Peyer's patch (tissue), 4 donors: ENCODE results near the gene USP44. TPM values are rescaled to one million over a fixed set of nuclear protein-coding genes. Genes with fewer than 3 reads are reported as not detected.

Experiments used
- DNase-seq, 3 donors: peaks; one replicate each; pipeline ENCODE4 v3.0.0-alpha.2; 2017 to 2019
- H3K27ac ChIP-seq, 4 donors: fragments of 200-600 bp; sonication (generic); one replicate each; pipeline ENCODE4 v1.5.1; 2016 to 2019
- H3K27me3 ChIP-seq, 2 donors: fragments of 200-600 bp; sonication (generic); one replicate each; pipeline ENCODE4 v1.5.1; 2019
- H3K36me3 ChIP-seq, 3 donors: fragments of 200-600 bp; sonication (generic); one replicate each; pipeline ENCODE4 v1.5.1; 2016 to 2019
- H3K4me1 ChIP-seq, 4 donors: fragments of 200-600 bp; sonication (generic); one replicate each; pipeline ENCODE4 v1.5.1; 2016 to 2019
- H3K4me3 ChIP-seq, 4 donors: fragments of 200-600 bp; sonication (generic); 1 replicate in 3 of 4; 2 replicates in 1 of 4; pipeline ENCODE4 v1.5.1; 2016 to 2019; ENCODE audit warnings: mild to moderate bottlenecking in 1 of 4
- H3K9me3 ChIP-seq, 4 donors: fragments of 200-600 bp; sonication (generic); one replicate each; pipeline ENCODE4 v1.5.1; 2016 to 2019; ENCODE audit warnings: mild to moderate bottlenecking in 1 of 4
- CTCF ChIP-seq, 6 experiments: fragments of 450-650 bp in 4 of 6; fragments of 200-600 bp in 2 of 6; sonication (generic) in 1 of 6; IDR thresholded peaks; one replicate each; pipeline ENCODE4 v1.5.1; 2017 to 2019; ENCODE audit warnings: antibody characterized with exemption in 6 of 6, mild to moderate bottlenecking in 3 of 6, moderate library complexity in 1 of 6
- POLR2A ChIP-seq, 2 donors: fragments of 450-650 bp; IDR thresholded peaks; one replicate each; pipeline ENCODE4 v1.5.1; 2017; ENCODE audit warnings: antibody characterized with exemption in 2 of 2, mild to moderate bottlenecking in 2 of 2, moderate library complexity in 2 of 2
- total RNA-seq, 4 donors: library from RNA; depleted of rRNA; stranded (reverse); fragments of >200 nt; gene quantifications; one replicate each; pipeline ENCODE4 v1.1.0, GENCODE V29; 2016

USP44 gene
- total RNA-seq, 4 donors from 2014 or later, result 1.2 to 2.9 TPM; not detected in 2

GRCh38 chr12:95546491-95546813, 4.8 kb downstream of the USP44 start:
- no peak overlapping the region for H3K27ac ChIP-seq
- H3K27me3 ChIP-seq, result peaks cover 0 to 14% of the 10 kb centered on the region in 2 donors

GRCh38 chr12:95545731-95546490, 5.4 kb downstream of the USP44 start:
- H3K4me3 ChIP-seq, result no peak overlapping the region
- H3K36me3 ChIP-seq, result no peaks in the 10 kb centered on the region
- H3K4me1 ChIP-seq, result no peaks in the 10 kb centered on the region
- H3K27me3 ChIP-seq, result peaks cover 0 to 14% of the 10 kb centered on the region in 2 donors
- no peak overlapping the region for H3K27ac ChIP-seq
- peaks cover 0 to 6% (median 0%) of the 10 kb centered on the region in 4 donors for H3K9me3 ChIP-seq
- no peak for DNase-seq
- TF ChIP-seq CTCF (IDR thresholded peaks at IDR 0.05) (no peak), POLR2A (IDR thresholded peaks at IDR 0.05) (no peak)

More at GRCh38 chr12:95546491-95546813, 4.8 kb downstream of the USP44 start:
- Histone ChIP-seq H3K4me1 (no peaks in the 10 kb centered on the region), H3K4me3 (no peak overlapping the region), H3K36me3 (no peaks in the 10 kb centered on the region), H3K9me3 (peaks cover 0 to 6% (median 0%) of the 10 kb centered on the region in 4 donors)
- TF ChIP-seq CTCF (IDR thresholded peaks at IDR 0.05) (no peak), POLR2A (IDR thresholded peaks at IDR 0.05) (no peak)
- no peak for DNase-seq

GRCh38 chr12:95545303-95545702, 6.0 kb downstream of the USP44 start:
- TF ChIP-seq POLR2A (IDR thresholded peaks at IDR 0.05) (no peak), CTCF (IDR thresholded peaks at IDR 0.05) (no peak)
- Histone ChIP-seq H3K4me3 (no peak overlapping the region), H3K27me3 (peaks cover 0 to 14% of the 10 kb centered on the region in 2 donors), H3K9me3 (peaks cover 0 to 6% (median 0%) of the 10 kb centered on the region in 4 donors), H3K4me1 (no peaks in the 10 kb centered on the region), H3K36me3 (no peaks in the 10 kb centered on the region), H3K27ac (no peak overlapping the region)
- DNase-seq, result no peak

- DNase-seq, result no peak
- no peaks in the 10 kb centered on the region for H3K36me3 ChIP-seq
- H3K27me3 ChIP-seq, result peaks cover 0 to 14% of the 10 kb centered on the region in 2 donors
- TF ChIP-seq POLR2A (IDR thresholded peaks at IDR 0.05) (no peak), CTCF (IDR thresholded peaks at IDR 0.05) (no peak)
- no peak overlapping the region for H3K27ac ChIP-seq
- H3K9me3 ChIP-seq, result peaks cover 0 to 6% (median 0%) of the 10 kb centered on the region in 4 donors
- no peaks in the 10 kb centered on the region for H3K4me1 ChIP-seq
- no peak overlapping the region for H3K4me3 ChIP-seq
These were observed 6.5 kb downstream of the USP44 start for GRCh38 chr12:95544756-95545155.

GRCh38 chr12:95543305-95543704, 8.0 kb downstream of the USP44 start:
- H3K27ac ChIP-seq, result no peak overlapping the region
- TF ChIP-seq CTCF (IDR thresholded peaks at IDR 0.05) (no peak), POLR2A (IDR thresholded peaks at IDR 0.05) (no peak)
- peaks cover 0 to 5% of the 10 kb centered on the region in 2 donors for H3K27me3 ChIP-seq
- no peaks in the 10 kb centered on the region for H3K4me1 ChIP-seq
- no peaks in the 10 kb centered on the region for H3K36me3 ChIP-seq
- no peak for DNase-seq
- no peak overlapping the region for H3K4me3 ChIP-seq
- H3K9me3 ChIP-seq, result no peaks in the 10 kb centered on the region
